ENCODE data around the gene ANO1. TPM values are rescaled to one million over a fixed set of nuclear protein-coding genes. Genes with fewer than 3 reads are reported as not detected.

Gene ANO1
- polyA plus RNA-seq, 1 donor (not counting 4 experiments of a cell fraction or from before 2014, with no cell fraction given): 45.2 TPM

DNA sequence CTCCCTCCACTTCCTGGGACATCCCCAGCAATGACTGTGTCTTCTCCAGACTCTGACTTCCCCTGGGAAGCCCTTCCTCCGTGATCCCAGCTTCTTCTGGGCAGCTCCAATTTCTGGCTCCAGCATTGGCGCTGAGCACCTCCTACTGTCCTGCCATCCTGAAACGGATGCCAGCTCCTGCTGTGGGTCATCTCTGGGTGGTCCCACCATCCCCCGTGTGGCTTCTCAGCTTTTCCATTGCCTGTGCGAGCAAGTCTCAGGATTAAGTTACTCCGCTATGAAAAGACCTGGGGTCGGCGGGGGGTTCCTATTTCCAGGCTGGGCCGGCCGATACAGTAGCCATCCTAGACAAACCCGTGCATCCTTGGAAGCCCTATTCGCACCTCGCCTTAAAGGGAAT, 69.6 kb downstream of the ANO1 start:
- FAIRE-seq: no peak

DNA sequence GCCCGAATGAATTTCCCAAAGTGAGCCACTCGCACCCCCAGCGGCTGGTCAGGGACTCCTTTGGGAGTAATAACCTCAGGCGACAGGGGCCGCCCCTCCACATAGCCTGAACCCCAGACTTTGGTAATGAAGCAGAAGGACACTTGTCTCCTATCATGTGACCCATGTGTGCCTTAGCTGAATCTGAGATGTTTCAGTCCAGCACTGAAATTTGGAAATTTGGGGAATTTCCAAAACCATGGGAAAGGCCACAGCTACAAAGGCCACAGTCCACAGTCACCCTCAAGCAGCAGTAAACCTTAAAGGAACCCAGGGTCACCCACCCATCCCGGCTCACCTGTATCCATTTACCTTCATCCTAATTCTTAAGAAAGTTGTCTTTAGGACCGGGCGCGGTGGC, 73.6 kb downstream of the ANO1 start:
- Histone ChIP-seq H2AFZ (ENCODE audit: control insufficient read depth, low read length) (no peak overlapping the region), H3K36me3 (ENCODE audit: control insufficient read depth in 2 of 2, extremely low read depth in 1 of 2, insufficient read depth in 2 of 2, low read length in 2 of 2) (no peaks in the 10 kb centered on the region), H3K9me3 (ENCODE audit: control insufficient read depth, low read depth, low read length) (no peaks in the 10 kb centered on the region), H3K79me2 (ENCODE audit: control insufficient read depth, insufficient read depth, low read length) (no peaks in the 10 kb centered on the region), H3K4me2 (ENCODE audit: control insufficient read depth, extremely low read depth, insufficient read depth, low read depth, low read length) (no peak overlapping the region), H3K4me3 (ENCODE audit: control insufficient read depth in 2 of 3, extremely low read depth in 1 of 3, insufficient read depth in 2 of 3, low read depth in 1 of 3, low read length in 3 of 3) (no peak overlapping the region), H4K20me1 (ENCODE audit: control insufficient read depth, extremely low read depth, insufficient read depth, low read length) (no peaks in the 10 kb centered on the region), H3K9me1 (ENCODE audit: control insufficient read depth, extremely low read depth, insufficient read depth, low read length) (no peaks in the 10 kb centered on the region), H3K27ac (ENCODE audit: control insufficient read depth, insufficient read depth, low read length) (no peak overlapping the region), H3K9ac (ENCODE audit: control insufficient read depth, extremely low read depth, insufficient read depth, low read length) (no peak overlapping the region), H3K27me3 (ENCODE audit: control insufficient read depth, extremely low read depth, insufficient read depth, low read length) (no peaks in the 10 kb centered on the region), H3K4me1 (ENCODE audit: control insufficient read depth, extremely low read depth, insufficient read depth, low read length) (peaks cover 18% of the 10 kb centered on the region)
- no peak for TF ChIP-seq EZH2 (IDR thresholded peaks at IDR 0.05; ENCODE audit: low read length)
- TF ChIP-seq, protein P1, sequence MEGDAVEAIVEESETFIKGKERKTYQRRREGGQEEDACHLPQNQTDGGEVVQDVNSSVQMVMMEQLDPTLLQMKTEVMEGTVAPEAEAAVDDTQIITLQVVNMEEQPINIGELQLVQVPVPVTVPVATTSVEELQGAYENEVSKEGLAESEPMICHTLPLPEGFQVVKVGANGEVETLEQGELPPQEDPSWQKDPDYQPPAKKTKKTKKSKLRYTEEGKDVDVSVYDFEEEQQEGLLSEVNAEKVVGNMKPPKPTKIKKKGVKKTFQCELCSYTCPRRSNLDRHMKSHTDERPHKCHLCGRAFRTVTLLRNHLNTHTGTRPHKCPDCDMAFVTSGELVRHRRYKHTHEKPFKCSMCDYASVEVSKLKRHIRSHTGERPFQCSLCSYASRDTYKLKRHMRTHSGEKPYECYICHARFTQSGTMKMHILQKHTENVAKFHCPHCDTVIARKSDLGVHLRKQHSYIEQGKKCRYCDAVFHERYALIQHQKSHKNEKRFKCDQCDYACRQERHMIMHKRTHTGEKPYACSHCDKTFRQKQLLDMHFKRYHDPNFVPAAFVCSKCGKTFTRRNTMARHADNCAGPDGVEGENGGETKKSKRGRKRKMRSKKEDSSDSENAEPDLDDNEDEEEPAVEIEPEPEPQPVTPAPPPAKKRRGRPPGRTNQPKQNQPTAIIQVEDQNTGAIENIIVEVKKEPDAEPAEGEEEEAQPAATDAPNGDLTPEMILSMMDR (optimal IDR thresholded peaks at IDR 0.05 in 1 of 3, IDR thresholded peaks at IDR 0.05 in 1 of 3, conservative IDR thresholded peaks at IDR 0.05 in 1 of 3; ENCODE audit: extremely low read depth in 1 of 3, insufficient read depth in 2 of 3, low read length in 3 of 3): no peak
- dilution Hi-C loops (cut with MboI; ENCODE audit: extremely low pct_ligation_motif_present, low sequenced_read_pairs): no loop called here
- no peak for DNase-seq (ENCODE audit: low read depth, low spot score)
- FAIRE-seq: no peak

More for the DNA sequence above, 69.6 kb downstream of the ANO1 start:
- Histone ChIP-seq H4K20me1 (ENCODE audit: control insufficient read depth, extremely low read depth, insufficient read depth, low read length) (no peaks in the 10 kb centered on the region), H3K27ac (ENCODE audit: control insufficient read depth, insufficient read depth, low read length) (no peak overlapping the region), H3K4me3 (ENCODE audit: control insufficient read depth in 2 of 3, extremely low read depth in 1 of 3, insufficient read depth in 2 of 3, low read depth in 1 of 3, low read length in 3 of 3) (no peak overlapping the region), H3K9ac (ENCODE audit: control insufficient read depth, extremely low read depth, insufficient read depth, low read length) (no peak overlapping the region), H3K4me2 (ENCODE audit: control insufficient read depth, extremely low read depth, insufficient read depth, low read depth, low read length) (no peak overlapping the region), H3K9me3 (ENCODE audit: control insufficient read depth, low read depth, low read length) (no peaks in the 10 kb centered on the region), H3K4me1 (ENCODE audit: control insufficient read depth, extremely low read depth, insufficient read depth, low read length) (peaks cover under 1% of the 10 kb centered on the region), H3K36me3 (ENCODE audit: control insufficient read depth in 2 of 2, extremely low read depth in 1 of 2, insufficient read depth in 2 of 2, low read length in 2 of 2) (no peaks in the 10 kb centered on the region), H3K79me2 (ENCODE audit: control insufficient read depth, insufficient read depth, low read length) (no peaks in the 10 kb centered on the region), H3K9me1 (ENCODE audit: control insufficient read depth, extremely low read depth, insufficient read depth, low read length) (no peaks in the 10 kb centered on the region), H3K27me3 (ENCODE audit: control insufficient read depth, extremely low read depth, insufficient read depth, low read length) (no peaks in the 10 kb centered on the region), H2AFZ (ENCODE audit: control insufficient read depth, low read length) (no peak overlapping the region)
- TF ChIP-seq, protein P1 (optimal IDR thresholded peaks at IDR 0.05 in 1 of 3, IDR thresholded peaks at IDR 0.05 in 1 of 3, conservative IDR thresholded peaks at IDR 0.05 in 1 of 3; ENCODE audit: extremely low read depth in 1 of 3, insufficient read depth in 2 of 3, low read length in 3 of 3): no peak
- no peak for TF ChIP-seq EZH2 (IDR thresholded peaks at IDR 0.05; ENCODE audit: low read length)
- dilution Hi-C loops (cut with MboI; ENCODE audit: extremely low pct_ligation_motif_present, low sequenced_read_pairs): no loop called here
- DNase-seq (ENCODE audit: low read depth, low spot score): no peak

Data from keratinocyte (primary cell).